Stimulated activated CD4-positive, alpha-beta T cell treated with anti-CD3 and anti-CD28 coated beads, Interleukin-4, amount 100 ng/mL, for 24 hours (primary cell): ENCODE measurements around the gene DNAH2.

Experiments used
- DNase-seq: peaks from one replicate; pipeline ENCODE4 v3.0.0-alpha.2; 2020

DNAH2 gene

DNA sequence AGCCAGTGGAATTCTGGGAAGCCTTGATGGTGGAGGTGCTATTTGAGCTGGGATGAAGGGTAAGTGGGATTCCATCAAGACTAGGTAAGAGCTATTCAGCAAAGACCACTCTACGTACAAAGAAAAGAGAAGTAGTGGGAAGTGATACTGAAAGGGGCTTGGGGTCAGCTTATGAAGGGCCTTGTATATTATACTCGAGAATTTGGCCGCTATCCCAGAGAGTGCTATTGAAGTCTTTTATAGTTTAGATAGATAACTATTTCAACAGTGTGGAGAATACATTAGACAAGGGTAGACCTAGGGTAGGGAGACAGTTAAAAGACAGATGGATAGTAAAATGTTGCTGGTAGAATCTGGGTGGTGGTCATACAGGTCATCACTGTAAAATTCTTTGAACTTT, 10.3 kb downstream of the DNAH2 start:
- no peak for DNase-seq

DNA sequence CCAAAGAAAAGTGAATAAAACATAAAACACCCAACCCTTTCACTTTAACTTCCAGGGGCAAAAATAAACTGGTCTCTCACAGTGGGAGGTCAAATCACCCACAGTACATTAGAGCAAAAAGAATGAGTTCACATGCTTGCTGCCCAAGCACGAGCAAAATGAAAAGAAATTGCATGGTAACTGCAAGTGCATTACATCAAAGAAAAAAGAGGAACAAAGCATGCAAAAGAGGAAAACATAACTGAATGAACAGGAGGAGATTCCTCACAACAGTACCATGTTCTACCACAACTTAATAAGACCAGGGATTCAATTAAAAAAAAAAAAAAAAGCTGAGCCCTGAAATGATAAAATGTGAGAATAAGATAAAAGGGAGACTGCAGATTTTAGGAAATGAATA, 12.3 kb downstream of the DNAH2 start:
- DNase-seq = no peak

DNA sequence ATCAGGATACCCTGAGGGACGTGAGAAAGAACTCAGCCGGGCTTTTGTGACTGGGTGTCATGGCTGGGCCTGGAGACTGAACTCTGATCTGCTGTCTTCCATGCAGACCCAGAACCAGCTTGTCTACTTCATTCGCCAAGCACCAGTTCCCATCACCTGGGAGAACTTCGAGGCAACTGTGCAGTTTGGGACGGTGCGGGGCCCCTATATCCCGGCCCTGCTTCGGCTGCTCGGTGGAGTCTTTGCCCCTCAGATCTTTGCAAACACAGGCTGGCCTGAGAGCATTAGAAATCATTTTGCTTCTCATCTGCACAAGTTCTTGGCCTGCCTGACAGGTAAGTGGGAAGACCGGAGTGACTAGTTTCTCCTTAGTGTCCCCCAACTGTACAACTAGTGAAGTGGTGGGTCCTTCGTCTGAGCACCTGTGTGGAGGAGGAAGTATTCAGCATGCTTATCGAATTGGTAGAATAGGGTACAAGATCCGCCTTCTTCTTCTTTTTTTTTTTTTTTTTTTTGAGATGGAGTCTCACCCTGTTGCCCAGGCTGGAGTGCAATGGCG, 15.5 kb downstream of the DNAH2 start:
- no peak for DNase-seq

DNA sequence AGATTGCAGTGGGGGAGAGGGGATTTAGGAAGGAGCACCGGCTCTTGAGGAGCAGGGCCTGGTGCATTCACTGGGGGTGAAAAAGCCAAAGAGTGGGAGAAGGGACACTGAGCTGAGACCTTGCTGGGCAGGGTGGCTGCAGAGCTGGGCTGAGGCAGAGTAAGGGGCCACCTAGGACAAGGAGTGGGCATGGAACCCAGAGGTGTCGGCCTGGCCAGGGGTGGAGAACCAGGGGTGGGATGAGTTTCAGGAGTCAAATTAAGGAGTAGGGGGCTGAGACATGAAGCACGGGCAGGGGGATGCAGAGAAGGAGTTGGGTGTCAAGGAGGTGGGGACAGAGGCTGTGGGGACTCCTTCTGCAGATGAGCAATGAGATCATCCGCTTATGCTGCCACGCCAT, 20.1 kb downstream of the DNAH2 start:
- DNase-seq = no peak

DNA sequence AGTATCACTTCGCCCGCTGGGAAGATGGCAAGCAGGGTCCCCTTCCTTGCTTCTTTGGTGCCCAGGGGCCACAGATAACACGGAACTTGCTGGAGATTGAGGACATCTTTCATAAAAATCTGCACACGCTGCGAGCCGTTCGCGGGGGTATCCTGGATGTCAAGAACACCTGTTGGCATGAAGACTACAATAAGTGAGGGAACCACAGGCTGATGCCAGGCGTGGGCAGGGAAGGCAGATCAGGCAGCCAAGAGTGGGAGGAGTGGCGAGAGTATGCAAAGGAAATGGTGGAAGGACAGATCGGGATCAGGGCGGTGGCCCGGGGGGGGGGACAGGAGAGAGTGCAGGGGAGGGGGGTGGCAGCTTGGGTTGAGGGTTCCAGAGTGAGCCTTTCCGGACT, 22.2 kb downstream of the DNAH2 start:
- DNase-seq = no peak

DNA sequence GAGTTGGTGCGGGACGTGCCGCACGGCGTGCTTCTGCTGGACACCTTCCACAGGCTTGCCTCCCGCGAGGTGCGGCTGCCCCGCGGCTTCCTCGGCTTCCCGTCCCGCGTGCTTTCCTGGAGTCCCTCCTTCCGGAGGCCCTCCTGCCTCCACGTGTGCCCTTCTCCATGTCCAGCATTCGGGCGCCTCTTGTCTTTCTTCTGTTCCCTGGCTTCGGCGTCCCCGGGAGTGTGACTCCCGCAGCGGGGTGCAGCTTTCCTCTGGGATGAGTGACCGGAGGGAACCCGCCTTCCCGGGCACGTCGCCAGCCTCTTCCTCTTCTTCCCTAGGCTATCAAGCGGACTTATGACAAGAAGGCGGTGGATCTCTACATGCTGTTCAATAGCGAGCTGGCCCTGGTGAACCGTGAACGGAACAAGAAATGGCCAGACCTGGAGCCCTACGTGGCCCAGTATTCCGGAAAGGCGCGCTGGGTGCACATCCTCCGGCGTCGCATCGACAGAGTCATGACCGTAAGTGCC, 23.0 kb downstream of the DNAH2 start:
- no peak for DNase-seq

DNA sequence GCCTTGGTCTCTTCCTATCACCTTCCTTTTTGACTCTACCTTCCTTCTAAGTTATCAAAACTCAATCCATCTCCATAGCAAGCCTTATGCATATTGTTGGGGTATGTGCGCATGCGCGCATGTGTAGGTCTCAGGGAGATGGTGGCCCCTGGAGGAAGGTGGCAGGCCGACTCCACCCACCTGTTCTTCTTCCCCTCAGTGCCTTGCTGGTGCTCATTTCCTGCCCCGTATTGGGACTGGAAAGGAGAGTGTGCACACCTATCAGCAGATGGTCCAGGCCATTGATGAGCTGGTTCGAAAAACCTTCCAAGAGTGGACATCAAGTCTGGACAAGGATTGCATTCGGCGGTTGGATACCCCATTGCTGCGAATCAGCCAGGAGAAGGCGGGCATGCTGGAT, 25.2 kb downstream of the DNAH2 start:
- no peak for DNase-seq

DNA sequence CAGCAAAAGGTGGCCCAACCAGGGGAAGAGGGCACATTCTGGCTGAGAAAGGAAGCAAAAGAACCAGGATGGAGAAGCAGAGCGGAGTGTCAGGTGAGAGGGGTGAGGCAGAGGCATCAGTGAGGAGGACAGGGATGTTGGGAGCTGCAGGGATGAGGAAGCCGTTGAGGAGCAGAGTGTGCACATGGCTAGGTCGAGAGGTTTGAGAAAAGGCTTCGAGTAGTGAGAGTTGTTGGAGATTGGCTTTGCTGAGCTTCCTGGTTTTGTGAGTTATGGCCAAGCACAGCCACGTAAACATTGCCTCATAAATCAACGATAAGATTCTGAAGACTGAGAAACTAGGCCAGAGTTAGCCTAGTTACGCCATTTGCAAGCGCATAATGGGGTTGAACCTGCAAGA, 26.9 kb downstream of the DNAH2 start:
- no peak for DNase-seq

DNA sequence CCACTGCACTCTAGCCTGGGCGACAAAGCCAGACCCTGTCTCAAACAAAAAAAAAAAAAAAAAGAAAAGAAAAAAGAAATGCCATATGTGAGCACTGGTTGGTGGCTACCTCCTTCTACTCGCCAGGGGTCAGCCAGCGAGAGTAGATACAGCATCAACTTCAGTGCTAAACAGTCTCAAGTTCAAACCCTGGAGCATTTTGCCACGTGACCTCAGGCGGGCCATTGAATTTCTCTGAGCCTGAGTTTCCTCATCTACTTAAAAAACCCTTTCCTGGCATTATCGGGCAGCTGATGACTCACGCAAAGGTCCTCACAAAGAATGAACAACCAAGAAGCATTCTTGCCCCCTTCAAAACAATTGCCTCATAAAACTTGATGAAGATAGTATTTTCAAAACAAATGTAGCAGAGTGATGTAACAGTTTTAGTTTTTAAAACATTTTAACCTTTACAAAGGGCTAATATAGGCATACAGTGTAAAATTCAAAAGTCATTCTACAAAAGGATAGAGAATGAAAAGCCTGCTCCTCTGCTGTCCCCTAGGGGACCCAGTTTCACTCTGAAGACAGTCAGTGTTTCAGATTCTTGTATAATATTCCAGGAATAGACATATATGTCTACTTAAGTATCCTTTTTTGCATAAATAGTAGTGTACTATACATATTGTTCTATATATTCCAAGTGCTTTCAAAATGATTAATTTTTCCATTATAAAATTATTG, 28.4 kb downstream of the DNAH2 start:
- DNase-seq = no peak

DNA sequence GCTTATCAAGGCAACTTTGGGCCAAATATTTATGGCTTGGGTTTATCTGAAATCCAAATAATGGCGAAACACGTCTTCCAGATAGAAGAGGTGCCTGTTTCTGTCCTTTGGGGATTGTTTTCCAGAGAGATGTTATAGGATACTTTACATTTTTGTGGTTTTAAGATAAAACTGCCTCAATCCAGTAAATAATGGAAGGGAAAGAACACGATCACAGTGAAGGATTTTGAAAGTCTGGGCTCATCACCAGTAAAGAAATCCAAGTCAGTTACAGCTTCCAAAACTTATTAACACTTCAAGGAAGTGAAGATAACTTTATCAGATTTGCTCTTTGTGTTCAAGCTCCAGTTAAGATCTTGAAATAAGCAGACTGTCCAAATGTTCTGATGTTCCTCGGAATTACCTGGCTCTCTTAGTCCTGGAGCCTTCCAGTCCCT, 30.1 kb downstream of the DNAH2 start:
- no peak for DNase-seq

DNA sequence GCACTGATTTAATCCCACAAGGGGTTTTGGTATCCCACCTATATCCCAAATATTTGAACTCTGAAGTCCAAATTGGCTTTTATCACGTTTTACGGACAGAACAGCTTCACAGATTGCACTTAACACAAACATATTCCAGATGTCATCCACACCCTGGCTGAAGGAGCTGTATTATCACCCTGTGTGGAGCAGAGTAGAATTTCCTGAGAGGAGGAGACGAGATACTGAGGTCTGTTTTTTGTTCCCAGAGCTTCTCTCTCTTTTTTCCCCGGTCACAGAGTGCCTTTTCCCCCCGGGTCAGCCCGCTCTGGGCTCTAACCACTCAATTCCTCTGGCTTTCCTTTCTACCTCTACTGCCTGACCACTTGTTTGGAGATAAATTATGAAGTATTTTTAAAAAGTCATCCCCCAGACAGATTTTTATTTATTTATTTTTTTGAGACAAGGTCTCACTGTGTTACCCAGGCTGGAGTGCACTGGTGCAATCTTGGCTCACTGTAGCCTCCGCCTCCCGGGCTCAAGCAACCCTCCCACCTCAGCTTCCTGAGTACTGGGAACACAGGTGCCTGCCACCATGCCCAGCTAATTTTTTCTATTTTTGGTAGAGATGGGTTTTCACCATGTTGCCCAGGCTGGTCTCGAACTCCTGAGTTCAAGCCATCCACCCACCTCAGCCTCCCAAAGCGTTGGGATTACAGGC, 30.7 kb downstream of the DNAH2 start:
- no peak for DNase-seq

DNA sequence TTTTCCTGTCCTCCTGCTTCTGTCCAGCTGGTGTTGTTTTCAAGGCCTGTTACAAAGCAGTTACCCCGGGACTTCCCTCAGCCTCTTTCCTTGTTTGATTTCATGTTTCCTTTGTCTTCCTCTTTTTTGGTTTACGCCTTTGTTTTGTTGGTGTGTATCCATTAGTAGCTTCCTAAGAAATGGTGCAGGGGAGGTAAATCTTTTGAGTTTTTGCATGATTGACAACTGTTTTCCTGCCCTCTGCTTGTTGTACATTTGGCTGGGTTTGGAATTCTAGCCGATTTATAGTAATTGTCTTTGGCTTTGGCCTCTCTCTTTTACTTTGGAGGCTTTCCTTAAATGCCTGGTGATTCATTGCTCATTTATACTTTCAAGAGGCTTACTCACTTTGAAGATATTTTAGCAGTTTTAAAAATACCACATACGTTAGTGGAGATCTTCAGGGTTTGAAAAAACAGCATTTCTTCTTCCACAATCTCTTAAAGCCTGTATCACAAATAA, 32.8 kb downstream of the DNAH2 start:
- DNase-seq = no peak

DNA sequence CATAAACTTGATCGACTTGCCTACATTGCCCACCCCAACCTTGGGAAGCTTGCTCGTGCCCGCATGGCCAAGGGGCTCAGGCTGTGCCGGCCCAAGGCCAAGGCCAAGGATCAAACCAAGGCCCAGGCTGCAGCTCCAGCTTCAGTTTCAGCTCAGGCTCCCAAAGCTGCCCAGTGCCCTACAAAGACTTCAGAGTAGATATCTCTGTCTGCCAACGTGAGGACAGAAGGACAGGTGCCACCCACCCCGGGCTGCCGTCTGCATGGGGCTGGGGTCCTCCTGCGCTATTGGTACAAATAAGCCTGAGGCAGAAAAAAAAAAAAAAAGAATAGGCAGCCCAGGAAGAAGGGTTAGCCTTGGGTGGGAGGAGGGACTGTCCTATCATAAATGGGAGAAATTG, 37.1 kb downstream of the DNAH2 start:
- DNase-seq = no peak

DNA sequence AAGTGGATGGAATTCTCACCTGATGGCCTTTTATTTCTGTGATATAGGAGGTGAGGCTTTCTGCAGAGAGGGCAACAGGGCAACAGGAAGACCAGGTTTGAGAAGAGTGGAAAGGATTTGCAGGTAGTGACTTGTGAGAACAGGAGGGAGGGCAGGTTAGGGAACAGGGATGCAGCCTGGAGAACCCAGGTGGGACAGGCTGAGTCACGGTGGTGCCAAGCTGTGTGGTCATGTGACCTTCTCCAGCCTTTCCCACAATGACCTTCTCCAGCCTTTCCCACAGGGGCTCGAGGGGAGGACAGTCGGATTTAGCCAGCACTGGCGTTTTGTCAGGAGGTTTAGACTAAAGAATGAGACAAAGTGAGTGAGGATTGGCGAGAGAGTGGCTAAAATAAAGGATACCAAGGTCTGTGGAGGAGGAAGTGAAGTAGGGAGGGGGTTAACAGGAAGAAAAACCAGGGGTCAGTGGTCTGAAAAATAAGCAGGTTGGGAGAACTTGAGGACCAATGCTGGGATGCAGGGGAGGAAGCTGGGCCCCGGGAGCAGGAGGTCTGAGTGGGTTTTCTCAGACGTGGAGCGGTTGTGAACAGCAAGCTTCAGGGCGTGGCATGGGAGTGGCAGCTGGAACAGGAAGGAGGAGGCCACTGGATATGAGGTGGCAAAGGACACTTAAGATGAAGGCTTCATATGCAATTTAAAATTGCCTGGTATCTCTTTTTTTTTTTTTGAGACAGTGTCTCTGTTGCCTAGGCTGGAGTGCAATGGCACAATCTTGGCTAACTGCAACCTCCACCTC, 37.7 kb downstream of the DNAH2 start:
- DNase-seq = no peak

DNA sequence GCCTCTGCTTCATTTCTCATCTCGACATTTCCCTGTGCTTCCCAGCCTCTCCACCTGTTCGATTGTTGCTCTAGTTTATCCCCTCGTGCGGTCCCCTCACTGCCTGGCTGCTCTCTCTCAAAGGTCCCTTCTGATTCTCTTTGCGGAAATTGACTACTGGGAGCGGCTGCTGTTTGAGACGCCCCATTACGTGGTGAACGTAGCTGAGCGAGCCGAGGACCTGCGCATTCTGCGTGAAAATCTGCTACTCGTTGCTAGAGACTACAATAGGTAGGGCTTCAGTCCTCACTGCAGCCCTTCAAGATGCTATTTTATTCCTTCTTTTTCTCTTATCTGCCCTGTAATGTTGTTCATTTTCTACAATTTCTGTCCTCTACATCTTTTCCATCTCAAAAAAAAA, 39.4 kb downstream of the DNAH2 start:
- no peak for DNase-seq

DNA sequence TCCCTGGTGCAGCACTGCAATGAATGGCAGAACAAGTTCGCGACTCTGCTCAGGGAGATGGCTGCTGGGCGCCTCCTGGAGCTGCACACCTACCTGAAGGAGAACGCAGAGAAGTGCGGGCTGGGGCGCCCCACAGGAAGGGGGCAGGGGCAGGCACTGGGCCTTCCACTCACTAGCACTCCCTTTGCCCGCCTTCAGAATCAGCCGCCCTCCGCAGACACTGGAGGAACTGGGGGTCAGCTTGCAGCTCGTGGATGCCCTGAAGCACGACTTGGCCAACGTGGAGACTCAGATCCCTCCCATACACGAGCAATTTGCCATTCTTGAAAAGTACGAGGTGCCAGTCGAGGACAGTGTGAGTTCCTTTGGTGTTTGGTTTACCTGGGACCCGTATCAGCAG, 46.4 kb downstream of the DNAH2 start:
- no peak for DNase-seq

DNA sequence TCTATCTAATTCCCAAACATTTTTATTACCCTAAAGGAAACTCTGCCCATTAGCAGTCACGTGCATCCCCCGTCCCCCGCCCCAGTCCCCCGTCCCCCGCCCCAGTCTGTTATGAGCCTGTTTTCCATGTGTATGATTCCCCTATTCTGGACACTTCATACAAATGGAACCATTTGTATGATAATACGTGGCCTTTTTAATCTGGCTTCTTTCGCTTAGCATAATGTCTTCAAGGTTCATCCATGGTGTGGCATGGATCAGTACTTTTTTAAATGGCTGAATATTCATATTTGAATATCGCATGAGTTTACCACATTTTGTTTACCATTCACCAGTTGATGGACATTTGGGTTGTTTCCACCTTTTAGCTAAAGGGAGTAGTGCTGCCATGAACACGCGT, 49.5 kb downstream of the DNAH2 start:
- no peak for DNase-seq

DNA sequence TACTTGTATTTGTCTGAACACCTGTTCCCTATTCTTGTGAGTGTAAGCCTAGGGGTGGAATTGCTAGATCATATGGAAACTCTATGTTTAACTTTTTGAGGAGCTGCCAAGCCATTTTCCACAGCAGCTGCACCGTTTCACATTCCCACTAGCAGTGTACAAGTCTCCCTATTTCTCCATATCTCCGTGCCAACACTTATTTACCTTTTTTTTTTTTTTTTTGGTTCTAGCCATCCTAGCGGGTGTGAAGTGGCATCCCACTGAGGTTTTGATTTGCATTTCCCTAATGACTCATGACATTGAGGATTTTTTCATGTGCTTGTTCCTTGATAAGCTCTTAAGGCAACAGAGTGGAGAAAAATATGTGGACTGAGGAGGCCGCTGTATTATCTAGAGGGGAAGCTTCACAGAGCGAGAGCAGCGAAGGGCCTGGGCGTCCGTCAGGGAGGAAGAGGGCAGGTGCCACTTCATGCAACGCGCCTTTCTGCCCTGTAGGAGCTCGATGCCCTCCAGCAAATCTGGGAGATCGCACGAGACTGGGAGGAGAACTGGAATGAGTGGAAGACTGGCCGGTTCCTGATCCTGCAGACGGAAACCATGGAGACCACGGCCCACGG, 50.0 kb downstream of the DNAH2 start:
- no peak for DNase-seq

DNA sequence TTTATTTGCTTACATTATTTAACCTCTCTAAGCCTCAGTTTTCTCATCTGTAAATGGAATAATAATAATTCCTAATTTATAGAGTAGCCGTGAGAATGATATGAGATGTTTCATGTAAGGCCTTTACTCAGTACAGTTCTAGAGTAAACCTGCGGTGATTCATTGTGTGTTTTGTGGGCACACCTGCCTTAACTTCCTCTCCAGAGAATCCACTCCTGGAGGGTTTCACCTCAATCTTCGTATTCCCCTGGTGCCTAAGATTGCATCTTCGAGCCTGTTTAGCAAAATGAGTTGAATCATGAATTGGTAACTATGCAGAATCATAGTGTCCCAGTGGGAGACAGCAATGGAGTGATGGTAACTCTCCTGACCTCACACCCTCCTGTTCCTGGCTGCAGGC, 52.3 kb downstream of the DNAH2 start:
- no peak for DNase-seq

DNA sequence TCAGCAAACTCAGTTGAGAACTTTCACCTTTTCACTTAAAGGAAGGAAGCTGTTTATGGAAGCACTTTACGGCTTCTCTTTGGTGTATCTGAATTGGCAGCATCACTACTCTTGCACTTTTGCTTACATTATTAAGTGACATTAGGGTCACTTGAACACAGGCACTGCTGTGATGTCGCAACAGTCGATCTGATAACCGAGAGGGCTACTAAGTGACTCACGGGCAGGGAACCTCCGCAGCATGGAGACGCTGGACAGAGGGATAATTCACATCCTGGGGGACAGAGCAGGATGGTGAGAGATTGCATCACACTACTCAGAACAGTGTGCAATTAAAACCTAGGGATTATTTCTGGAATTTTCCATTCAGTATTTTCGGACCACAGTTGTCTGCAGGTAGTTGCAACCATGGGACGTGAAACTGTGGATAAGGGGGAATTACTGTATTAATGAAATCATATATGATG, 56.5 kb downstream of the DNAH2 start:
- no peak for DNase-seq

DNA sequence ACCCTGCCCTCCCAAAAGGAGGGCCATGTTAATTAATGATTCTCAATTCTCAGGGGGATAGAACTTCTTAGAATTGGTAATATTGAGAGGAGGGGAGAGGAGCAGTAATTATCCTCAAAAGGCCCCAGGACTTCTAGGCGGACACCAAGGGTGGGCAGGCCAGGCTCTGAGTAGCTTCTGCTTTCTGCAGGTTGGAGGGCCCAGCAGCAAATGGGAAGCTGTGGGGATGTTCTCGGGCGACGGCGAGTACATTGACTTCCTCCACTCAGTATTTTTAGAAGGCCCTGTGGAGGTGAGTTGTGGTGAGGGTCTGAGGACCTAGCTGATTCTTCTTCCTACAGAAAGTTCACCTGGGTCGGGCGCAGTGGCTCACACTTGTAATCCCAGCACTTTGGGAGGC, 57.5 kb downstream of the DNAH2 start:
- no peak for DNase-seq

DNA sequence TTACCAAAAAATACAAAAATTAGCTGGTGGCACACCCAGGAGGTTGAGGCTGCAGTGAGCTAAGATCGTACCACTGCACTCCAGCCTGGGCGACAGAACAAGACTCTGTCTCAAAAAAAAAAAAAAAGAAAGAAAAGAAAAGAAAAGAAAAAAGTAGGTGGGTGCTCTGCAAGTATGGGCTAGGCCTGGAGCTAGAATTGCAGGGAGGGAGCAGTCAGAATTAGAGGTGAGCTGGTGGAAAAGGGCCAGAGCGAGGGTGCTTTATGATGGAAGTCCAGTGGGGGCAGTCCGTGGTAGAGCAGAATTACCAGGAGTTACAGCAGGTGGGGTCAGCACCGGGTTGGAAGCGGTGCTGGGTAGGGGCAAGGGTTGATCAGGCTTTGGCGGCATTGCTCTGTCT, 59.5 kb downstream of the DNAH2 start:
- DNase-seq = no peak

DNA sequence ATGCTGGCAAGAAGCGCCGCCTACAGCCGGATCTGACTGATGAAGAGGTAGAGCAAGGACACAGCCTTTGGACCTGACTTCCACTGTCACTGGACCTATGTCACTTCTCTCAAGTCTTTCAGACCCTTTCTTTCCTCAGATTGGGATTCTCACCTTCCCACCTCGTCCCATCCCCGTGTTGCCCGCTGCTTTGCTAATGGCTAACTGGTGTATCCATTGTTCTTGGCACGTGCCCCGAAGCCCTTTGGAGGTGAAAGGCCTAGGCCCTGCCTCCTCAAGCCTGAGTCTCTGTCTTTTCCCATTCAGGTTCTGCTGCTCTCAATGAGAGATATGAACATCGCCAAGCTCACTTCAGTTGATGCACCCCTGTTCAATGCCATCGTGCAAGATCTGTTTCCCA, 63.2 kb downstream of the DNAH2 start:
- no peak for DNase-seq
